ENCODE data around the gene GBE1. TPM values are rescaled to one million over a fixed set of nuclear protein-coding genes. Genes with fewer than 3 reads are reported as not detected.
A peak's percentile ranks its signal among the peaks of the same experiment; 100 is the strongest.

GBE1 gene
- total and polyA plus RNA-seq, 11 donors: 32.3 to 204 (median 95.9) TPM

GRCh38 chr3:81531263-81531662 lies 230.2 kb downstream of the GBE1 start:
- no peaks in the 10 kb centered on the region for H3K27me3 ChIP-seq
- TF ChIP-seq CTCF (IDR thresholded peaks at IDR 0.05) (no peak), POLR2A (IDR thresholded peaks at IDR 0.05) (no peak)
- WGBS, 4 donors: 77 to 88% (median 84%) methylated on average over 2 of the region's 2 CpGs
- no peak for DNase-seq
- H3K4me3 ChIP-seq: no peak overlapping the region
- ATAC-seq: no peak
- peaks cover 2 to 78% (median 53%) of the 10 kb centered on the region in 9 donors for H3K36me3 ChIP-seq
- H3K4me1 ChIP-seq: no peaks in the 10 kb centered on the region
- intact Hi-C loops (cut with DNase I): no loop called here
- no peak overlapping the region for H3K27ac ChIP-seq
- H3K9me3 ChIP-seq: peaks cover 0 to 4% (median 0%) of the 10 kb centered on the region in 12 donors

- DNase-seq: no peak
- peaks cover 0 to 4% (median 0%) of the 10 kb centered on the region in 12 donors for H3K9me3 ChIP-seq
- ATAC-seq: peak in 1 of 4 donors; percentile 18
- no peak overlapping the region for H3K27ac ChIP-seq
- TF ChIP-seq POLR2A (IDR thresholded peaks at IDR 0.05): no peak
- TF ChIP-seq CTCF (IDR thresholded peaks at IDR 0.05): no peak
- intact Hi-C loops (cut with DNase I): no loop called here
- WGBS, 4 donors: 83 to 89% (median 87%) methylated on average over 4 of the region's 4 CpGs
- peaks cover 2 to 69% (median 51%) of the 10 kb centered on the region in 9 donors for H3K36me3 ChIP-seq
- no peak overlapping the region for H3K4me3 ChIP-seq
- H3K27me3 ChIP-seq: no peaks in the 10 kb centered on the region
- H3K4me1 ChIP-seq: no peaks in the 10 kb centered on the region
Observed at GRCh38 chr3:81530180-81530939, 231.1 kb downstream of the GBE1 start.

- Histone ChIP-seq H3K9me3 (peaks cover 0 to 5% (median 0%) of the 10 kb centered on the region in 12 donors), H3K27me3 (no peaks in the 10 kb centered on the region), H3K27ac (peak overlapping the region in 1 of 12 donors; percentile 9), H3K36me3 (peaks cover 0 to 13% (median 0%) of the 10 kb centered on the region in 9 donors), H3K4me3 (no peak overlapping the region), H3K4me1 (peaks cover 0 to 6% (median 0%) of the 10 kb centered on the region in 12 donors)
- 37 to 57% (median 50%) methylated on average over 2 of the region's 2 CpGs for WGBS, 4 donors
- DNase-seq (no peak), ATAC-seq (peak in 1 of 4 donors; percentile 47)
- intact Hi-C loops (cut with DNase I): no loop called here
- TF ChIP-seq CTCF (IDR thresholded peaks at IDR 0.05): no peak
- no peak for TF ChIP-seq POLR2A (IDR thresholded peaks at IDR 0.05)
Observed at GRCh38 chr3:81521855-81522254, 239.6 kb downstream of the GBE1 start.

GRCh38 chr3:81518945-81519344 lies 242.5 kb downstream of the GBE1 start:
- Histone ChIP-seq H3K27me3 (no peaks in the 10 kb centered on the region), H3K9me3 (no peaks in the 10 kb centered on the region), H3K36me3 (peaks cover 0 to 17% (median 0%) of the 10 kb centered on the region in 9 donors), H3K27ac (no peak overlapping the region), H3K4me1 (peaks cover 0 to 11% (median 0%) of the 10 kb centered on the region in 12 donors), H3K4me3 (no peak overlapping the region)
- intact Hi-C loops (cut with DNase I): no loop called here
- TF ChIP-seq CTCF (IDR thresholded peaks at IDR 0.05) (no peak), POLR2A (IDR thresholded peaks at IDR 0.05) (no peak)
- no peak for DNase-seq
- no peak for ATAC-seq
